Measurements from ENCODE around the gene CISH. TPM values are rescaled to one million over a fixed set of nuclear protein-coding genes. Genes with fewer than 3 reads are reported as not detected.

The CISH gene
- total RNA-seq, 1 experiment from 2014 or later: 0.26 TPM

DNA sequence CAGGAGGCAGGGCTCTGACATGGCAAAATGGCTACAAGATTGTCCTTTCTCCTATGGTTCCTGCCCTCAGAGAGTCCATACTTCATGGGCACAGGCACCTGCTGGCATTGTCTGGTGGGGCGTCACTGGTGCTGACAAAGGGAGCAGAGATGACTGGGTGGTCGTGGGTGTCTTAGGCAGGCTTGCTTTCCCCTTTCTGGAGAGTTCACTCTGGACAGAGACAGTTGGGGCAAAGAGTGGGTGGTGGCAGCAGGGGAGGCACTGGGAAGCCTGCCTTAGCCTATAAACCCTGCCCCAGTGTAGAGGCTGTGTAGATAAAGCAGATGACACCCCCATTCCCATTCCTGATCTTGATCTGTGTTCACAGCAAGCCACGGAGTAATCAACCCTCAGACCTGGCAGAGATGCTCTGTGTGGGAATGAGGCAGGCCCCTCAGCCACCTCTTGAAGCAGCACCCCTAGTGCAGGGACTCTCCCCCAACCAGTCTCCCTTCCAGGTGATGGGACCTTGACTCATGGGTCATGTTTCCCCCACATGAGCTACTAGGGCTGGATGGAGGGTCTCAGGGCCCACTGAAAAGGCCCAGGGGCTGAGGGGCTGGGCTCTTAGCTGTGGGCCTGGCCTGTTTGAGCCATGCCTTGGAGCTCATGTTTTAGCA, 42.5 kb upstream of the CISH start:
- CTCF ChIA-PET: interaction anchor here (1.2 to 8.2 kb wide), 7 partner anchors 15 to 79 kb away, joined by 3 to 104 read pairs (median 4); partner anchors contain the start of genes CISH and MAPKAPK3
- no peaks in the 10 kb centered on the region for H3K9me3 Mint-ChIP-seq (ENCODE audit: unreplicated experiment)
- H3K4me3 Mint-ChIP-seq (ENCODE audit: unreplicated experiment): no peak overlapping the region
- intact Hi-C loops (cut with micrococcal nuclease): loop anchor here (10.0 kb wide), 1 partner anchor 79 kb away; no protein-coding TSS in a partner anchor
- H3K36me3 Mint-ChIP-seq (ENCODE audit: insufficient read depth, unreplicated experiment): peaks cover 8% of the 10 kb centered on the region
- H3K27me3 Mint-ChIP-seq (ENCODE audit: insufficient read depth, unreplicated experiment): no peaks in the 10 kb centered on the region
- POLR2A ChIA-PET: interaction anchor here (1.2 to 1.6 kb wide), 3 partner anchors 8 to 21 kb away, joined by 3 to 4 read pairs (median 3); partner anchors contain the start of gene DOCK3
- H3K4me1 Mint-ChIP-seq (ENCODE audit: insufficient read depth, unreplicated experiment): no peaks in the 10 kb centered on the region
- TF ChIP-seq, protein P1, sequence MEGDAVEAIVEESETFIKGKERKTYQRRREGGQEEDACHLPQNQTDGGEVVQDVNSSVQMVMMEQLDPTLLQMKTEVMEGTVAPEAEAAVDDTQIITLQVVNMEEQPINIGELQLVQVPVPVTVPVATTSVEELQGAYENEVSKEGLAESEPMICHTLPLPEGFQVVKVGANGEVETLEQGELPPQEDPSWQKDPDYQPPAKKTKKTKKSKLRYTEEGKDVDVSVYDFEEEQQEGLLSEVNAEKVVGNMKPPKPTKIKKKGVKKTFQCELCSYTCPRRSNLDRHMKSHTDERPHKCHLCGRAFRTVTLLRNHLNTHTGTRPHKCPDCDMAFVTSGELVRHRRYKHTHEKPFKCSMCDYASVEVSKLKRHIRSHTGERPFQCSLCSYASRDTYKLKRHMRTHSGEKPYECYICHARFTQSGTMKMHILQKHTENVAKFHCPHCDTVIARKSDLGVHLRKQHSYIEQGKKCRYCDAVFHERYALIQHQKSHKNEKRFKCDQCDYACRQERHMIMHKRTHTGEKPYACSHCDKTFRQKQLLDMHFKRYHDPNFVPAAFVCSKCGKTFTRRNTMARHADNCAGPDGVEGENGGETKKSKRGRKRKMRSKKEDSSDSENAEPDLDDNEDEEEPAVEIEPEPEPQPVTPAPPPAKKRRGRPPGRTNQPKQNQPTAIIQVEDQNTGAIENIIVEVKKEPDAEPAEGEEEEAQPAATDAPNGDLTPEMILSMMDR (IDR thresholded peaks at IDR 0.05; ENCODE audit: unreplicated experiment): no peak
- DNase-seq (ENCODE audit: unreplicated experiment): no peak
- H3K27ac Mint-ChIP-seq (ENCODE audit: low read depth, unreplicated experiment): no peak overlapping the region
- no TSS peak for BruUV-seq (replicated peaks)

GRCh38 chr3:50652709-50653108, 41.1 kb upstream of the CISH start:
- Mint-ChIP-seq H3K36me3 (ENCODE audit: insufficient read depth, unreplicated experiment) (peaks cover 15% of the 10 kb centered on the region), H3K4me3 (ENCODE audit: unreplicated experiment) (no peak overlapping the region), H3K27me3 (ENCODE audit: insufficient read depth, unreplicated experiment) (no peaks in the 10 kb centered on the region), H3K27ac (ENCODE audit: low read depth, unreplicated experiment) (no peak overlapping the region), H3K9me3 (ENCODE audit: unreplicated experiment) (no peaks in the 10 kb centered on the region), H3K4me1 (ENCODE audit: insufficient read depth, unreplicated experiment) (no peaks in the 10 kb centered on the region)
- intact Hi-C loops (cut with micrococcal nuclease): loop anchor here (1.0 to 10.0 kb wide), 2 partner anchors 36 to 78 kb away; no protein-coding TSS in a partner anchor
- DNase-seq (ENCODE audit: unreplicated experiment): peak; percentile 60
- no TSS peak for BruUV-seq (replicated peaks)
- POLR2A ChIA-PET: interaction anchor here (1.2 to 3.0 kb wide), 3 partner anchors 9 to 36 kb away, joined by 3 to 10 read pairs (median 4); partner anchors contain the start of genes DOCK3 and MAPKAPK3
- CTCF ChIA-PET: interaction anchor here (0.5 to 8.2 kb wide), 16 partner anchors 14 to 1186 kb away, joined by 3 to 104 read pairs (median 3); partner anchors contain the start of genes CISH, DOCK3 and MAPKAPK3
- TF ChIP-seq, protein P1 (IDR thresholded peaks at IDR 0.05; ENCODE audit: unreplicated experiment): peak; percentile 71

DNA sequence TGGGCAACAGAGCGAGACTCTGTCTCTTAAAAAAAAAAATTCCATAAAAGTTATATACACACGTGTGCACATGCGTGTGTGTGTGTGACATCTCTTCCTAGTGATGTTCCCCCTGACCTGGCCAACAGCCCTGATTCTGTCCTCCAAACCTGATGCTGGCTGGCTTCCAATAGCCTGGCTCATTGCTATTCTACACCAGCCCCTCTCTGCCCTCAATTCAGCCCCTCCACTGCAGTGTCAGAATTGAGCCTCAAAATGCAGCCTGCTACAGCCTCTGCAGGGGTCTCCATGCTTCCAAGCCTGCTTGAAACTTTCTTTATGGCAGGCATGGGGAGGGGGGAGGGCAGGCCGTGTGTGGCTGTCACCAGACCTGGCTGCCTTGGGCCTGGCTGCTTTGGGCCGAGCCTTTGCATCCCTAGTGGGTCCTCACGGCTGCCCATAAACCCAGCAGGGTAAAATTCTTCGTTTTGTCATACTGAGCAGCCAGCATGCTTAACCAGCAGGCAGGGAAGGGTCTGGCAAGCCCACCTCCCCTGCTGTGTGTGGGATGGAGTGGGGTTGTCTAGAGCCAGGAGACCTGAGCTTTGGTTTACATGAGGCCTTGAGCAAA, 40.5 kb upstream of the CISH start:
- Mint-ChIP-seq H3K27ac (ENCODE audit: low read depth, unreplicated experiment) (no peak overlapping the region), H3K9me3 (ENCODE audit: unreplicated experiment) (no peaks in the 10 kb centered on the region), H3K4me3 (ENCODE audit: unreplicated experiment) (no peak overlapping the region), H3K36me3 (ENCODE audit: insufficient read depth, unreplicated experiment) (peaks cover 15% of the 10 kb centered on the region), H3K4me1 (ENCODE audit: insufficient read depth, unreplicated experiment) (no peaks in the 10 kb centered on the region), H3K27me3 (ENCODE audit: insufficient read depth, unreplicated experiment) (no peaks in the 10 kb centered on the region)
- intact Hi-C loops (cut with micrococcal nuclease): loop anchor here (1.0 to 10.0 kb wide), 2 partner anchors 36 to 77 kb away; no protein-coding TSS in a partner anchor
- no TSS peak for BruUV-seq (replicated peaks)
- TF ChIP-seq, protein P1 (IDR thresholded peaks at IDR 0.05; ENCODE audit: unreplicated experiment): no peak
- DNase-seq (ENCODE audit: unreplicated experiment): no peak
- ChIA-PET POLR2A (interaction anchor here (3.0 kb wide), 1 partner anchor 36 kb away, joined by 10 read pairs; the partner anchor contains the start of gene MAPKAPK3), CTCF (interaction anchor here (0.6 to 8.2 kb wide), 8 partner anchors 13 to 792 kb away, joined by 3 to 104 read pairs (median 4); partner anchors contain the start of genes CISH and MAPKAPK3)

DNA sequence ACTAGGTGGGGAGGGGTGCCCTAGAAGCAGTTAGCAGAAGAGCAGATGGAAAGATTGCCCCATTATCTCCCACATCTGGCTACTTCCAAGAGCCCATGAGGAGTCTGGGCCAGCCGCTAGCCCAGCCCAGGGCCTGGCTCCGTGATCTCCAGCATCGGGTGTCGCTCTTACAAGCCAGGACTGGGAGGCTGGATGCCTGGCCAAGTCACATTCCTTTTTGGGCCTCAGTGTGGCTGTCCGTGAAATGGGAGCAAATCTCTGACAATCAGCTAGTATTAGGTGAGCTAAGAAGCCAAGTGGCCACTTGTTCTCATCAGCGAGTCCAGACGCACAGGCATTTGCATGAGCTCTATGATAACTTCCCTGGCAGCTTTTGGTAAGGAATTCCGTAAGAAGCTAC, 39.9 kb upstream of the CISH start:
- H3K4me1 Mint-ChIP-seq (ENCODE audit: insufficient read depth, unreplicated experiment): no peaks in the 10 kb centered on the region
- ChIA-PET CTCF (interaction anchor here (8.2 kb wide), 1 partner anchor 36 kb away, joined by 104 read pairs; the partner anchor contains the start of genes CISH and MAPKAPK3), POLR2A (interaction anchor here (3.0 kb wide), 1 partner anchor 35 kb away, joined by 10 read pairs; the partner anchor contains the start of gene MAPKAPK3)
- TF ChIP-seq, protein P1 (IDR thresholded peaks at IDR 0.05; ENCODE audit: unreplicated experiment): no peak
- intact Hi-C loops (cut with micrococcal nuclease): loop anchor here (10.0 kb wide), 1 partner anchor 77 kb away; no protein-coding TSS in a partner anchor
- H3K27ac Mint-ChIP-seq (ENCODE audit: low read depth, unreplicated experiment): no peak overlapping the region
- peaks cover 17% of the 10 kb centered on the region for H3K36me3 Mint-ChIP-seq (ENCODE audit: insufficient read depth, unreplicated experiment)
- DNase-seq (ENCODE audit: unreplicated experiment): no peak
- H3K27me3 Mint-ChIP-seq (ENCODE audit: insufficient read depth, unreplicated experiment): no peaks in the 10 kb centered on the region
- no TSS peak for BruUV-seq (replicated peaks)
- no peak overlapping the region for H3K4me3 Mint-ChIP-seq (ENCODE audit: unreplicated experiment)
- no peaks in the 10 kb centered on the region for H3K9me3 Mint-ChIP-seq (ENCODE audit: unreplicated experiment)
